ENCODE measurements around the gene ZNF507. TPM values are rescaled to one million over a fixed set of nuclear protein-coding genes. Genes with fewer than 3 reads are reported as not detected.
"Not testable (repeated sequence)": the region's sequence is repeated elsewhere in the genome, so short reads cannot be mapped to it uniquely, and the experiment has no call there.

The ZNF507 gene
- total RNA-seq, 2 experiments from 2014 or later: 25.2 to 27.6 TPM

DNA sequence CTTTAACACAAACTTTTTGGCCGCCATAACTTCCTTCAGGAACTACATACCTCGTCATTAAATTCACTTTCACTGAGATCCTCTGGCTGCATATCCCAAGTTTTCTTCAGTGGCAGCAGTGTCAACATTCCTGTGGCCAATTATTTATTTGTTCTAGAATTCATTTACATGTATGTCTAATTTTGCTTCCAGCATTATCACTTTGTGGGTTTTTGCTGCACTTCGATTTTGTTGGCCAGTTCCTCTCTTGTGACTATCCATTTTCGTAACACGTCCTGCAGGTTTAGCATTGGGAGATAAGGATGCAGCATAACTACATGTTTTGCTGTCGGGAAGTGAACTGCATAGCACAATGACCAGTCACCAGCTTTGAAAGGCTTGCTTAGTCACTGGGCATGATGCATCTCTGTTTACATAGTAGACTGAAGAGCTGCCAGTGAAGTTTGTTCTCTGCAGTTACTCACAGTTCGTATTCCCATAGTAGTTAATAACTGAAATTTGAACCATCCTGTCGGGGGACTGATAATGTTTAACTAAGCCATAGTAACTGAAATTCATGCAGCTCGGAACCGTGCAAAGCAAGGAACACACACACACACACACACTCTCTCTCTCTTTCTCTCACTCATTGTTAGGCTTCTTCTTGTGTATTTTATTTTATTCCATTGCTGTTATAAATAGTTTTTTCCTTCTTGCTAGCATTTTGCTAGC is 28.3 kb downstream of the ZNF507 start:
- intact Hi-C loops (cut with DNase I, micrococcal nuclease): no loop called here
- H3K27ac Mint-ChIP-seq: no peak overlapping the region
- POLR2A ChIA-PET: no interaction called here
- H3K4me1 Mint-ChIP-seq: no peaks in the 10 kb centered on the region
- no peaks in the 10 kb centered on the region for H3K9me3 Mint-ChIP-seq (ENCODE audit: low read depth)
- no peaks in the 10 kb centered on the region for H3K27me3 Mint-ChIP-seq
- DNase-seq (no peak), ATAC-seq (no peak)
- peaks cover 46% of the 10 kb centered on the region for H3K36me3 Mint-ChIP-seq (ENCODE audit: low read depth)
- no peak overlapping the region for H3K4me3 Mint-ChIP-seq
- CTCF ChIA-PET: no interaction called here

GRCh38 chr19:32374362-32374761 is 29.0 kb downstream of the ZNF507 start:
- H3K27ac Mint-ChIP-seq; H3K4me3 Mint-ChIP-seq; DNase-seq; ATAC-seq; H3K4me1 Mint-ChIP-seq; intact Hi-C loops (cut with DNase I, micrococcal nuclease); H3K9me3 Mint-ChIP-seq (ENCODE audit: low read depth); POLR2A ChIA-PET; H3K27me3 Mint-ChIP-seq: not testable (repeated sequence)
- H3K36me3 Mint-ChIP-seq (ENCODE audit: low read depth): peaks cover 43% of the 10 kb centered on the region
- CTCF ChIA-PET: interaction anchor here (0.9 kb wide), 1 partner anchor 90 kb away, joined by 3 read pairs; no protein-coding TSS in a partner anchor

DNA sequence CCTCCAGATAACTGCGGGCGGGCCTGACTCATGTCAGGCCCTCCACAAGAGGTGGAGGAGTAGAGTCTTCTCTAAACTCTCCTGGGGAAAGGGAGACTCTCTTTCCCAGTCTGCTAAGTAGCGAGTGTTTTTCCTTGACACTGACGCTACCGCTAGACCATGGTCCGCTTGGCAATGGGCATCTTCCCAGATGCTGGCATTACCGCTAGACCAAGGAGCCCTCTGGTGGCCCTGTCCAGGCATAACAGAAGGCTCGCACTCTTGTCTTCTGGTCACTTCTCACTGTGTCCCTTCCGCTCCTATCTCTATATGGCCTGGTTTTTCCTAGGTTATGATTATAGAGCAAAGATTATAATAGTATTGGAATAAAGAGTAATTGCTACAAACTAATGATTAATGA is 31.7 kb downstream of the ZNF507 start:
- H3K36me3 Mint-ChIP-seq (ENCODE audit: low read depth): peaks cover 32% of the 10 kb centered on the region
- H3K4me1 Mint-ChIP-seq; CTCF ChIA-PET; POLR2A ChIA-PET; DNase-seq; H3K27ac Mint-ChIP-seq; H3K9me3 Mint-ChIP-seq (ENCODE audit: low read depth); ATAC-seq; intact Hi-C loops (cut with DNase I, micrococcal nuclease); H3K27me3 Mint-ChIP-seq; H3K4me3 Mint-ChIP-seq: not testable (repeated sequence)

DNA sequence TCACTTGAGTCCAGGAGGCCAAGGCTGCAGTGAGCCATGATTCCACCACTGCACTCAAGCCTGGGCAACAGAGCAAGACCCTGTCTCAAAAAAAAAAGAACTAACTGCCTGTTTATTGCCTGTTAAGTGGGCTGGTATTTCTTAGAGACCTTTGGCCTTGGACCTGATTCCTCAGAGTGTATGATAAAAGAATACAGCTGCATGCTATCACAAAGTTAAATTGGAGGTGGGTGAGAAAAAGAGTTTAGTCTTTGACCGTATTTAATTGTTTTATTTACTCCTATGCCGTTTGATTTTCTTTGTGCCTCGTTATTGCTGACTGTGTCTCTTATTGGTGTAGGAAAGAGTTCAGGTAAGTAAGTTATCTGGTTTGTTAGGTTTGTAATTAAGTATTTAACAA is 34.9 kb downstream of the ZNF507 start:
- intact Hi-C loops (cut with DNase I, micrococcal nuclease): no loop called here
- ChIA-PET POLR2A (interaction anchor here (0.7 kb wide), 1 partner anchor 140 kb away, joined by 6 read pairs; no protein-coding TSS in a partner anchor), CTCF (interaction anchor here (0.7 kb wide), 1 partner anchor 23 kb away, joined by 6 read pairs; no protein-coding TSS in a partner anchor)
- ATAC-seq (no peak), DNase-seq (no peak)
- Mint-ChIP-seq H3K27ac (no peak overlapping the region), H3K4me1 (peaks cover 8% of the 10 kb centered on the region), H3K36me3 (ENCODE audit: low read depth) (peaks cover 34% of the 10 kb centered on the region), H3K27me3 (no peaks in the 10 kb centered on the region), H3K9me3 (ENCODE audit: low read depth) (no peaks in the 10 kb centered on the region), H3K4me3 (no peak overlapping the region)

GRCh38 chr19:32387701-32388392 is 42.4 kb downstream of the ZNF507 start:
- H3K27ac Mint-ChIP-seq: no peak overlapping the region
- intact Hi-C loops (cut with DNase I, micrococcal nuclease): no loop called here
- H3K9me3 Mint-ChIP-seq (ENCODE audit: low read depth): no peaks in the 10 kb centered on the region
- no peak for ATAC-seq
- peaks cover 8% of the 10 kb centered on the region for H3K36me3 Mint-ChIP-seq (ENCODE audit: low read depth)
- H3K4me1 Mint-ChIP-seq: peaks cover 2% of the 10 kb centered on the region
- no peaks in the 10 kb centered on the region for H3K27me3 Mint-ChIP-seq
- POLR2A ChIA-PET: no interaction called here
- H3K4me3 Mint-ChIP-seq: no peak overlapping the region
- no peak for DNase-seq
- CTCF ChIA-PET: interaction anchor here (1.0 kb wide), 1 partner anchor 24 kb away, joined by 3 read pairs; no protein-coding TSS in a partner anchor

- CTCF ChIA-PET: interaction anchor here (1.0 kb wide), 1 partner anchor 24 kb away, joined by 3 read pairs; no protein-coding TSS in a partner anchor
- Mint-ChIP-seq H3K4me1 (no peaks in the 10 kb centered on the region), H3K4me3 (no peak overlapping the region), H3K36me3 (ENCODE audit: low read depth) (peaks cover 6% of the 10 kb centered on the region), H3K27me3 (no peaks in the 10 kb centered on the region), H3K9me3 (ENCODE audit: low read depth) (no peaks in the 10 kb centered on the region), H3K27ac (no peak overlapping the region)
- intact Hi-C loops (cut with DNase I, micrococcal nuclease): no loop called here
- no peak for DNase-seq
- no peak for ATAC-seq
- POLR2A ChIA-PET: no interaction called here
Observed at GRCh38 chr19:32388393-32388855, 43.0 kb downstream of the ZNF507 start.

DNA sequence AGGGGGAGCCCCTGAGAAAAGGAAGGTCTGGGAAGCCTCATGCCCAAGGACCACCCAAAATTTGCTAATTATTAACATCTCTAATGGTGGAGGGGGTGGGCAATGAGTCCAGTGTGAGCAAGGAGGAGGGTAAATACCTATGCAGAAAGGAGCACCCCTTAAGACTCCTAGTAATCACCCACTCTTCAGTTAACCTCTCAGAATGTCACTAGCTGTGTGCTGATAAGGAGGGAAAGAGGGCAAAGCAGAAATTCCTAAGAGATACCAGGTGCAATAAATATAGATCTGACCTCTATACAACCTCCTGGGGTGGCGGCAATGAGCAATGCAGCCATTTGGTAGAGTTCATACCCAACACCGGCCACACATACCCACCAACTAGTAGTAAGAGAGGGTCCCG is 47.5 kb downstream of the ZNF507 start:
- peaks cover 12% of the 10 kb centered on the region for H3K4me1 Mint-ChIP-seq
- POLR2A ChIA-PET: no interaction called here
- no peak overlapping the region for H3K4me3 Mint-ChIP-seq
- H3K36me3 Mint-ChIP-seq (ENCODE audit: low read depth): peaks cover 14% of the 10 kb centered on the region
- H3K27me3 Mint-ChIP-seq: no peaks in the 10 kb centered on the region
- intact Hi-C loops (cut with DNase I, micrococcal nuclease): no loop called here
- CTCF ChIA-PET: interaction anchor here (1.5 kb wide), 1 partner anchor 9 kb away, joined by 3 read pairs; no protein-coding TSS in a partner anchor
- ATAC-seq: no peak
- DNase-seq: no peak
- no peak overlapping the region for H3K27ac Mint-ChIP-seq
- no peaks in the 10 kb centered on the region for H3K9me3 Mint-ChIP-seq (ENCODE audit: low read depth)

DNA sequence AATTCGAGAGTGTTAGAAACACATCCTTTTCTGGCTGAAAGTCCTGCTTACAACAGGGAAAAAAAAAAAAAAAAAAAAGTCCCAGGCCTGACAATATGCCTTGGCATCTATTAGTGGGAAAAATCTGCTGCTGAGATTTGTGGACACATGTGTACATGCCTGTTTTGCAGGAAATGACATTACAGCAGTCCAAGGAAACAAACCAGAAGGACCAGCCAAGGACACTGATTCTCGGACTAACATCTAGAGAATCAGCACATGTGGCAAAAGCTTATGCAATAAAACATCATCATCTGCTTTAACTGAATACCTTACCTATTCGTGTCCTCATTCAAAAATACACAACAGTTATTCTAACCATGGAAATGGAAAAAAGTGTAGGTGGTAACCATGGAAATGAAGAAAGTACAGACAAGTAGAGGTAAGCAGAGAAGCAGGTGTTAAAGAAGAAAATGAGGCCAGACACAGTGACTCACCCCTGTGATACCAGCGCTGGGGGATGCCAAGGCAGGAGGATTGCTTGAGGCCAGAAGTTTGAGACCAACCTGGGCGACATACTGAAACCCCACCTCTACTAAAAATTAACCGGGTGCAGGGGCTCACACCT is 50.7 kb downstream of the ZNF507 start:
- Mint-ChIP-seq H3K4me1 (peaks cover 12% of the 10 kb centered on the region), H3K36me3 (ENCODE audit: low read depth) (peaks cover 14% of the 10 kb centered on the region), H3K27ac (peak overlapping the region; percentile 68), H3K9me3 (ENCODE audit: low read depth) (no peaks in the 10 kb centered on the region), H3K27me3 (no peaks in the 10 kb centered on the region), H3K4me3 (no peak overlapping the region)
- peak; percentile 83 for ATAC-seq
- peak; percentile 42 for DNase-seq
- ChIA-PET POLR2A (no interaction called here), CTCF (no interaction called here)
- intact Hi-C loops (cut with DNase I, micrococcal nuclease): no loop called here

DNA sequence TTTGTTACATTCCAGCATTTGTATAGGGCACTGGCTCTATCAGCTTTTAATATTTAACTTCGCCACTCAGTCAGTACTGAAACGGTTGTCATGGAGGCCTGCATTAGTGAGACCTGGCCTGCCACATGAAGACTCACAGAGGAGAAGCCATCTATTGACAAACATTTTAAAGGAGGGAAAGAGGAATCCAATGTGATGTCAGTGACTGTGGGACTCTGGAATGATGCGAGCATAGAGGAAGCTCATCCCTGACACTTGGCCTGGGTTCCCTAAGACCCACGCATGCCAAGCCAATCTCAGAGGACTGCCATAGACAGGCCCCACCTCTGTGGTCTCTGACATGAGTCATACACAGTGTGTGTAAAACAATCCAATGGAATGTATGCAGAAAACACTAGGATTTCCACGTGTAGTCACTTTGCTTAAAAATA is 52.3 kb downstream of the ZNF507 start:
- peaks cover 12% of the 10 kb centered on the region for H3K4me1 Mint-ChIP-seq
- no peak overlapping the region for H3K27ac Mint-ChIP-seq
- H3K27me3 Mint-ChIP-seq: no peaks in the 10 kb centered on the region
- CTCF ChIA-PET: no interaction called here
- ATAC-seq (peak; percentile 31), DNase-seq (no peak)
- intact Hi-C loops (cut with DNase I, micrococcal nuclease): no loop called here
- no peaks in the 10 kb centered on the region for H3K9me3 Mint-ChIP-seq (ENCODE audit: low read depth)
- POLR2A ChIA-PET: no interaction called here
- no peak overlapping the region for H3K4me3 Mint-ChIP-seq
- H3K36me3 Mint-ChIP-seq (ENCODE audit: low read depth): peaks cover 14% of the 10 kb centered on the region

DNA sequence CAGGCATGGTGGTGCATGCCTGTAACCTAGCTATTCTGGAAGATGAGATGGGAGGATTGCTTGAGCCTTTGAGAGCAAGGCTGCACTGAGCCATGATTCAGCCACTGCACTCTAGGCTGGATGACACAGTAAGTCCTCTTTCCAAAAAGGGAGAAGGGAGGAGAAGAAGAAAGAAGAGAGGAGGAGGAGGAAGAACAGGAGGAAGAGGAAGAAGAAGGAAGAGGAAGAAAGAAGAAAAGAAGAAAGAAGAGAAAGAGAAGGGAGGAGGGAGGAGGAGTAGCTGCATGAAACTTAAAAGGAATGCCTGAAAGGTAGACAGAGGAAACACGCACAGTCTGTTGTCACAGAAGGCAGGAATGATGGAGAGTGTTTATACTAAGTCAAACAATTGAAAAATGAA is 56.6 kb downstream of the ZNF507 start:
- ATAC-seq: no peak
- no peak overlapping the region for H3K27ac Mint-ChIP-seq
- H3K27me3 Mint-ChIP-seq: no peaks in the 10 kb centered on the region
- peaks cover 2% of the 10 kb centered on the region for H3K36me3 Mint-ChIP-seq (ENCODE audit: low read depth)
- POLR2A ChIA-PET: no interaction called here
- no peak for DNase-seq
- peaks cover 20% of the 10 kb centered on the region for H3K4me1 Mint-ChIP-seq
- CTCF ChIA-PET: no interaction called here
- no peak overlapping the region for H3K4me3 Mint-ChIP-seq
- intact Hi-C loops (cut with DNase I, micrococcal nuclease): loop anchor here (10.0 kb wide), 2 partner anchors 1187 to 1773 kb away; partner anchors contain the start of gene LSM14A (in 1 of the 2)
- no peaks in the 10 kb centered on the region for H3K9me3 Mint-ChIP-seq (ENCODE audit: low read depth)

DNA sequence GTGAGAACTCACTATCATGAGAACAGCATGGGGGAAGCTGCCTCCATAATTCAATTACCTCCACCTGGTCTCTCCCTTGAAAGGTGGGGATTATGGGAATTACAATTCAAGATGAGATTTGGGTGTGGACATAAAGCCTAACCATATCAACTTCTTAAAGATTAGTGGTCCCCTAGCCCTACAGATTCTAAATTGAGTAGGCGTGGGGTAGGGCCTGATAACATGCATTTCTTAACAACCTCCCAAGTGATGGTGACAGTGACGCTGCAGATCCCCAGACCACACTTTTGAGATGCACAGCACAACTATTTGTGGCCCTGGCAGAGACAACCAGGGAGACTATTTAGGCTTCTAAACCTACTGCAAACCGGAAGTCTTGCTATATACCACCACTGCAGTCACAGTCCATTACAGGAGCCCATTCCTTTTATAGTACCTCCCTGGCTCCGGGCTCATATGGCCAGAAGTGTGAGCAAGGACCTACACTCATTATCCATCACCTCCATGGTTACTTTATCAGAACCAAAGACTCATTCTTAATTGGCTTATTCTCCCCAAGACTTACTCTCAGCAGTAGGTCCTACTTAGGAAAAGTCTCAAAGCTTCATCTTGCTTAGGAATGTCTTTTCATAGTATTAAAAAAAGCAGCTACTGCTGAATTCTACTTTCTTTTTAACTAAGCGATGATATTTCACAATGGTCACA is 58.0 kb downstream of the ZNF507 start:
- Mint-ChIP-seq H3K36me3 (ENCODE audit: low read depth) (peaks cover 3% of the 10 kb centered on the region), H3K27me3 (no peaks in the 10 kb centered on the region), H3K4me3 (peak overlapping the region; percentile 84), H3K4me1 (peaks cover 20% of the 10 kb centered on the region), H3K27ac (no peak overlapping the region), H3K9me3 (ENCODE audit: low read depth) (no peaks in the 10 kb centered on the region)
- intact Hi-C loops (cut with DNase I, micrococcal nuclease): loop anchor here (10.0 kb wide), 2 partner anchors 1189 to 1771 kb away; partner anchors contain the start of gene LSM14A (in 1 of the 2)
- ChIA-PET CTCF (interaction anchor here (0.6 to 1.6 kb wide), 4 partner anchors 23 to 57 kb away, joined by 3 to 6 read pairs (median 4); no protein-coding TSS in a partner anchor), POLR2A (no interaction called here)
- DNase-seq (no peak), ATAC-seq (no peak)
